Measurements from ENCODE around the gene PSMC2. TPM values are rescaled to one million over a fixed set of nuclear protein-coding genes. Genes with fewer than 3 reads are reported as not detected.
A peak's percentile ranks its signal among the peaks of the same experiment; 100 is the strongest.

Gene PSMC2
- polyA plus RNA-seq, 2 of the 4 experiments (the other 2 are of a cell fraction), result 252 to 287 TPM

- DNase-seq (ENCODE audit: low read depth in 1 of 2, low spot score in 1 of 2) (no peak), FAIRE-seq (no peak), ATAC-seq (peak in 1 of 2 experiments; percentile 37; a peak in 1 of 6 replicates)
- Histone ChIP-seq H3K4me2 (no peak overlapping the region), H3K4me1 (no peaks in the 10 kb centered on the region), H3K27ac (no peak overlapping the region), H3K9me3 (no peaks in the 10 kb centered on the region), H3K4me3 (no peak overlapping the region)
- TF ChIP-seq HMGXB4 (CRISPR knock-in tag; IDR thresholded peaks at IDR 0.05; ENCODE audit: borderline replicate concordance), result no peak
- TF ChIP-seq BCL3 (IDR thresholded peaks at IDR 0.05), result no peak
- TF ChIP-seq EHF (CRISPR knock-in tag; IDR thresholded peaks at IDR 0.05), result no peak
- no peak for TF ChIP-seq MAZ (IDR thresholded peaks at IDR 0.05; ENCODE audit: borderline replicate concordance, low read depth, low read length)
- TF ChIP-seq USF2 (IDR thresholded peaks at IDR 0.05), result no peak
- no peak for TF ChIP-seq ESRRA (IDR thresholded peaks at IDR 0.05; ENCODE audit: borderline replicate concordance, low read length)
- TF ChIP-seq HEYL (CRISPR knock-in tag; IDR thresholded peaks at IDR 0.05), result no peak
- TF ChIP-seq HOXB5 (CRISPR knock-in tag; IDR thresholded peaks at IDR 0.05), result no peak
- no peak for TF ChIP-seq MAX (IDR thresholded peaks at IDR 0.05)
- TF ChIP-seq ZNF302 (CRISPR knock-in tag; IDR thresholded peaks at IDR 0.05), result no peak
- TF ChIP-seq CEBPB (IDR thresholded peaks at IDR 0.05), result no peak
- no peak for TF ChIP-seq CTCF (IDR thresholded peaks at IDR 0.05)
- TF ChIP-seq EP300 (IDR thresholded peaks at IDR 0.05), result no peak
- TF ChIP-seq POLR2AphosphoS2 (conservative IDR thresholded peaks at IDR 0.05; ENCODE audit: low read length), result no peak
- no peak for TF ChIP-seq FOXS1 (CRISPR knock-in tag; IDR thresholded peaks at IDR 0.05)
- no peak for TF ChIP-seq ZFP36 (IDR thresholded peaks at IDR 0.05; ENCODE audit: borderline replicate concordance, partially characterized antibody)
- no peak for TF ChIP-seq HOXA7 (CRISPR knock-in tag; IDR thresholded peaks at IDR 0.05)
- TF ChIP-seq GATA3 (IDR thresholded peaks at IDR 0.05; ENCODE audit: borderline replicate concordance), result no peak
- ChIA-PET POLR2A (no interaction called here), CTCF (interaction anchor here (0.8 kb wide), 2 partner anchors 8 to 160 kb away, joined by 3 read pairs; no protein-coding TSS in a partner anchor)
- 35% methylated on average over 5 of the region's 5 CpGs for WGBS (ENCODE audit: missing lambda C conversion rate)
These were observed 66.0 kb downstream of the PSMC2 start for GRCh38 chr7:103413407-103413806.

GRCh38 chr7:103418241-103418640 lies 70.8 kb downstream of the PSMC2 start:
- Histone ChIP-seq H3K4me2 (no peak overlapping the region), H3K4me3 (no peak overlapping the region), H3K27ac (no peak overlapping the region), H3K4me1 (no peaks in the 10 kb centered on the region), H3K9me3 (no peaks in the 10 kb centered on the region)
- no peak for DNase-seq (ENCODE audit: low read depth in 1 of 2, low spot score in 1 of 2)
- WGBS (ENCODE audit: missing lambda C conversion rate), result 71% methylated on average over 3 of the region's 3 CpGs
- FAIRE-seq, result no peak
- ChIA-PET POLR2A (no interaction called here), CTCF (no interaction called here)
- no peak for ATAC-seq
- no peak for TF ChIP-seq HDAC2 (IDR thresholded peaks at IDR 0.05)
- no peak for TF ChIP-seq CBX2 (IDR thresholded peaks at IDR 0.05; ENCODE audit: borderline replicate concordance, low read depth)
- TF ChIP-seq ESRRA (IDR thresholded peaks at IDR 0.05; ENCODE audit: borderline replicate concordance, low read length), result no peak
- no peak for TF ChIP-seq MYC (IDR thresholded peaks at IDR 0.05; ENCODE audit: borderline replicate concordance, low read length)
- TF ChIP-seq REST (IDR thresholded peaks at IDR 0.05), result no peak
- TF ChIP-seq HES2 (IDR thresholded peaks at IDR 0.05), result no peak
- TF ChIP-seq HOXB13 (CRISPR knock-in tag; IDR thresholded peaks at IDR 0.05; ENCODE audit: low read depth), result no peak
- no peak for TF ChIP-seq HOXA7 (CRISPR knock-in tag; IDR thresholded peaks at IDR 0.05)
- TF ChIP-seq ELK1 (IDR thresholded peaks at IDR 0.05; ENCODE audit: low read depth, low read length), result no peak
- no peak for TF ChIP-seq HEYL (CRISPR knock-in tag; IDR thresholded peaks at IDR 0.05)
- no peak for TF ChIP-seq KDM1A (IDR thresholded peaks at IDR 0.05; ENCODE audit: low read depth)
- TF ChIP-seq RAD21 (conservative IDR thresholded peaks at IDR 0.05 in 1 of 2, IDR thresholded peaks at IDR 0.05 in 1 of 2), result no peak

All from A549 (cell line).